HEK293 (cell line): Measurements from ENCODE around the gene MADCAM1.

ENCODE experiments used
- PBX3 ChIP-seq: sonication (generic); formaldehyde crosslinking; IDR thresholded peaks from 2 replicates; pipeline ENCODE4 v1.8.1; 2022; ENCODE audit warnings: mild to moderate bottlenecking, moderate library complexity, missing genetic modification reagents
- TCF7L2 ChIP-seq: IDR thresholded peaks from 2 replicates; pipeline ENCODE4 v1.6.1; 2011; ENCODE audit warnings: low read depth, mild to moderate bottlenecking, inconsistent platforms, low read length, moderate library complexity, borderline replicate concordance
- ZBTB20 ChIP-seq: fragments of 450-650 bp; formaldehyde crosslinking; IDR thresholded peaks from 2 replicates; pipeline ENCODE4 v1.5.1; 2016; ENCODE audit warnings: missing biosample characterization, missing genetic modification characterization
- ZNF157 ChIP-seq: fragments of 450-650 bp; formaldehyde crosslinking; IDR thresholded peaks from 2 replicates; pipeline ENCODE4 v1.5.1; 2016; ENCODE audit warnings: missing biosample characterization, missing genetic modification characterization
- ZNF510 ChIP-seq: fragments of 450-650 bp; formaldehyde crosslinking; IDR thresholded peaks from 2 replicates; pipeline ENCODE4 v1.5.1; 2018; ENCODE audit warnings: mild to moderate bottlenecking, missing genetic modification characterization, missing biosample characterization; ENCODE audit not compliant: insufficient replicate concordance
- ZNF654 ChIP-seq: fragments of 450-650 bp; formaldehyde crosslinking; IDR thresholded peaks from 2 replicates; pipeline ENCODE4 v1.5.1; 2016; ENCODE audit warnings: low read depth, missing biosample characterization, missing genetic modification characterization
- ZNF747 ChIP-seq: fragments of 450-650 bp; formaldehyde crosslinking; IDR thresholded peaks from 2 replicates; pipeline ENCODE4 v1.5.1; 2016; ENCODE audit warnings: missing biosample characterization, missing genetic modification characterization
- TF ChIP-seq, protein P1 (sequence below): fragments of 450-650 bp; formaldehyde crosslinking; IDR thresholded peaks from 2 replicates; pipeline ENCODE4 v1.5.1; 2016; ENCODE audit warnings: missing biosample characterization, missing genetic modification characterization
- TF ChIP-seq, protein P2 (sequence below): fragments of 450-650 bp; formaldehyde crosslinking; IDR thresholded peaks from 2 replicates; pipeline ENCODE4 v1.5.1; 2016; ENCODE audit warnings: missing biosample characterization, missing genetic modification characterization
- TF ChIP-seq, protein P3 (sequence below): fragments of 450-650 bp; formaldehyde crosslinking; IDR thresholded peaks from 2 replicates; pipeline ENCODE4 v1.5.1; 2016; ENCODE audit warnings: missing biosample characterization, missing genetic modification characterization

DNA sequence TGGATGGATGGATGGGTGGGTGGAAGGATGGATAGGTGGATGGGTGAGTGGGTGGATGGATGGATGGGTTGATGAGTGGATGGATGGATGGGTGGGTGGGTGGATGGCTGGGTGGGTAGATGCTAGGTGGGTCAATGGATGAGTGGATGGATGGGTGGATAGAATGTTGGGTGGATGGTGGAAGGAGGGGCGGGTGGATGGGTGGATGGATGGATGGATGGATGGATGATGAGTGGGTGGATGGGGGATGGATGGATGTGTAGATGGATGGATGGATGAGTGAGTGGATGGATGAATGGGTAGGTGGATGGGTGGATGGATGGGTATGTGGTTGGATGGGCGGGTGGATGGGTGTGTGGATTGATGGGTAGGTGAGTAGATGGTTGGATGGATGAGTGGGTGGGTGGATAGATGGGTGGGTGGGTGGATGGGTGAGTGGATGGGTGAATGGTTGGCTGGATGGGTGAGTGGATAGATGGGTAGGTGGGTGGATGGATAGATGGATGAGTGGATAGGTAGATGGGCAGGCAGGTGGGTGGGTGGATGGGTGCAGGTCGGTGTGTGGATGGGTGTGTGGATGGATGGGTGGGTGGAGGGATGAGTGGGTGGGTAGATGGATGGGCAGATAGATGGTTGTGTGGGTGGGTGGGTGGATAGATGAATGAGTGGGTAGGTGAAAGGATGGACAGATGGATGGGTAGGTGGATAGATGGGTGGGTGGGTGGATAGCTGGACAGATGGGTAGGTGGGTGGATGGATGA, 31.1 kb upstream of the MADCAM1 start:
- TF ChIP-seq ZNF747 (tag by site-specific recombination), result no peak
- TF ChIP-seq, protein P1, sequence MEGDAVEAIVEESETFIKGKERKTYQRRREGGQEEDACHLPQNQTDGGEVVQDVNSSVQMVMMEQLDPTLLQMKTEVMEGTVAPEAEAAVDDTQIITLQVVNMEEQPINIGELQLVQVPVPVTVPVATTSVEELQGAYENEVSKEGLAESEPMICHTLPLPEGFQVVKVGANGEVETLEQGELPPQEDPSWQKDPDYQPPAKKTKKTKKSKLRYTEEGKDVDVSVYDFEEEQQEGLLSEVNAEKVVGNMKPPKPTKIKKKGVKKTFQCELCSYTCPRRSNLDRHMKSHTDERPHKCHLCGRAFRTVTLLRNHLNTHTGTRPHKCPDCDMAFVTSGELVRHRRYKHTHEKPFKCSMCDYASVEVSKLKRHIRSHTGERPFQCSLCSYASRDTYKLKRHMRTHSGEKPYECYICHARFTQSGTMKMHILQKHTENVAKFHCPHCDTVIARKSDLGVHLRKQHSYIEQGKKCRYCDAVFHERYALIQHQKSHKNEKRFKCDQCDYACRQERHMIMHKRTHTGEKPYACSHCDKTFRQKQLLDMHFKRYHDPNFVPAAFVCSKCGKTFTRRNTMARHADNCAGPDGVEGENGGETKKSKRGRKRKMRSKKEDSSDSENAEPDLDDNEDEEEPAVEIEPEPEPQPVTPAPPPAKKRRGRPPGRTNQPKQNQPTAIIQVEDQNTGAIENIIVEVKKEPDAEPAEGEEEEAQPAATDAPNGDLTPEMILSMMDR (tag by site-specific recombination), result no peak
- TF ChIP-seq ZBTB20 (tag by site-specific recombination), result no peak
- no peak for TF ChIP-seq ZNF654
- TF ChIP-seq ZNF157 (tag by site-specific recombination), result no peak
- TF ChIP-seq ZNF510 (tag by site-specific recombination), result no peak
- TF ChIP-seq, protein P2, sequence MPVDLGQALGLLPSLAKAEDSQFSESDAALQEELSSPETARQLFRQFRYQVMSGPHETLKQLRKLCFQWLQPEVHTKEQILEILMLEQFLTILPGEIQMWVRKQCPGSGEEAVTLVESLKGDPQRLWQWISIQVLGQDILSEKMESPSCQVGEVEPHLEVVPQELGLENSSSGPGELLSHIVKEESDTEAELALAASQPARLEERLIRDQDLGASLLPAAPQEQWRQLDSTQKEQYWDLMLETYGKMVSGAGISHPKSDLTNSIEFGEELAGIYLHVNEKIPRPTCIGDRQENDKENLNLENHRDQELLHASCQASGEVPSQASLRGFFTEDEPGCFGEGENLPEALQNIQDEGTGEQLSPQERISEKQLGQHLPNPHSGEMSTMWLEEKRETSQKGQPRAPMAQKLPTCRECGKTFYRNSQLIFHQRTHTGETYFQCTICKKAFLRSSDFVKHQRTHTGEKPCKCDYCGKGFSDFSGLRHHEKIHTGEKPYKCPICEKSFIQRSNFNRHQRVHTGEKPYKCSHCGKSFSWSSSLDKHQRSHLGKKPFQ (tag by site-specific recombination), result no peak
- no peak for TF ChIP-seq PBX3 (CRISPR knock-in tag)
- TF ChIP-seq TCF7L2, result no peak
- TF ChIP-seq, protein P3, sequence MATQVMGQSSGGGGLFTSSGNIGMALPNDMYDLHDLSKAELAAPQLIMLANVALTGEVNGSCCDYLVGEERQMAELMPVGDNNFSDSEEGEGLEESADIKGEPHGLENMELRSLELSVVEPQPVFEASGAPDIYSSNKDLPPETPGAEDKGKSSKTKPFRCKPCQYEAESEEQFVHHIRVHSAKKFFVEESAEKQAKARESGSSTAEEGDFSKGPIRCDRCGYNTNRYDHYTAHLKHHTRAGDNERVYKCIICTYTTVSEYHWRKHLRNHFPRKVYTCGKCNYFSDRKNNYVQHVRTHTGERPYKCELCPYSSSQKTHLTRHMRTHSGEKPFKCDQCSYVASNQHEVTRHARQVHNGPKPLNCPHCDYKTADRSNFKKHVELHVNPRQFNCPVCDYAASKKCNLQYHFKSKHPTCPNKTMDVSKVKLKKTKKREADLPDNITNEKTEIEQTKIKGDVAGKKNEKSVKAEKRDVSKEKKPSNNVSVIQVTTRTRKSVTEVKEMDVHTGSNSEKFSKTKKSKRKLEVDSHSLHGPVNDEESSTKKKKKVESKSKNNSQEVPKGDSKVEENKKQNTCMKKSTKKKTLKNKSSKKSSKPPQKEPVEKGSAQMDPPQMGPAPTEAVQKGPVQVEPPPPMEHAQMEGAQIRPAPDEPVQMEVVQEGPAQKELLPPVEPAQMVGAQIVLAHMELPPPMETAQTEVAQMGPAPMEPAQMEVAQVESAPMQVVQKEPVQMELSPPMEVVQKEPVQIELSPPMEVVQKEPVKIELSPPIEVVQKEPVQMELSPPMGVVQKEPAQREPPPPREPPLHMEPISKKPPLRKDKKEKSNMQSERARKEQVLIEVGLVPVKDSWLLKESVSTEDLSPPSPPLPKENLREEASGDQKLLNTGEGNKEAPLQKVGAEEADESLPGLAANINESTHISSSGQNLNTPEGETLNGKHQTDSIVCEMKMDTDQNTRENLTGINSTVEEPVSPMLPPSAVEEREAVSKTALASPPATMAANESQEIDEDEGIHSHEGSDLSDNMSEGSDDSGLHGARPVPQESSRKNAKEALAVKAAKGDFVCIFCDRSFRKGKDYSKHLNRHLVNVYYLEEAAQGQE (tag by site-specific recombination), result no peak
